Heart right ventricle (tissue), 16 donors: ENCODE results near the gene ANAPC10. TPM values are rescaled to one million over a fixed set of nuclear protein-coding genes. Genes with fewer than 3 reads are reported as not detected.

Experiments used
- ATAC-seq, 8 donors: fragments of 200-7000 bp; cut with Tn5 transposase; one replicate each; pipeline ENCODE4 v1.9.1; 2020; ENCODE audit warnings: mild to moderate bottlenecking in 8 of 8, moderate library complexity in 8 of 8, moderate number of reproducible peaks in 1 of 8
- DNase-seq, 2 donors: peaks; one replicate each; pipeline ENCODE4 v3.0.0-alpha.2; 2020
- H3K27ac ChIP-seq, 10 donors: fragments of 200-600 bp; sonication (generic) in 2 of 10; one replicate each; pipeline versions ENCODE4 v1.5.0 to v1.8.0; 2020 to 2022; ENCODE audit warnings: mild to moderate bottlenecking in 3 of 10
- H3K27me3 ChIP-seq, 7 donors: fragments of 200-600 bp; one replicate each; pipeline ENCODE4 v1.8.0; 2021 to 2022; ENCODE audit warnings: mild to moderate bottlenecking in 2 of 7
- H3K36me3 ChIP-seq, 9 donors: fragments of 200-600 bp; sonication (generic) in 1 of 9; one replicate each; pipeline versions ENCODE4 v1.5.0 to v1.8.0; 2020 to 2022; ENCODE audit warnings: mild to moderate bottlenecking in 2 of 9
- H3K4me1 ChIP-seq, 9 donors: fragments of 200-600 bp; sonication (generic) in 1 of 9; one replicate each; pipeline versions ENCODE4 v1.5.0 to v1.8.0; 2020 to 2022; ENCODE audit warnings: mild to moderate bottlenecking in 4 of 9
- H3K4me3 ChIP-seq, 10 donors: fragments of 200-600 bp; sonication (generic) in 2 of 10; one replicate each; pipeline versions ENCODE4 v1.5.0 to v1.8.0; 2020 to 2022; ENCODE audit warnings: mild to moderate bottlenecking in 7 of 10, moderate library complexity in 2 of 10
- H3K9me3 ChIP-seq, 11 donors: fragments of 200-600 bp in 10 of 11; sonication (generic) in 2 of 11; one replicate each; pipeline versions ENCODE4 v1.5.0 to v1.8.0; 2013 to 2022; ENCODE audit warnings: mild to moderate bottlenecking in 2 of 11, control low read depth in 1 of 11, moderate library complexity in 1 of 11
- CTCF ChIP-seq, 9 donors: fragments of 200-600 bp; sonication (generic) in 2 of 9; IDR thresholded peaks; one replicate each; pipeline versions ENCODE4 v1.5.0 to v1.8.0; 2021 to 2022; ENCODE audit warnings: antibody characterized with exemption in 9 of 9, mild to moderate bottlenecking in 5 of 9, moderate library complexity in 1 of 9
- WGBS, 2 donors: extraction: QIAGEN DNeasy Blood & Tissue Kit; methylation state at CpG; one replicate each; pipeline ENCODE4 v1.1.7; 2013; ENCODE audit warnings: inconsistent platforms in 1 of 2; 5-methylcytosine and 5-hydroxymethylcytosine counted together
- intact Hi-C, 10 donors: fragments of 100-400 bp; cut with DNase I; formaldehyde crosslinking; loops; one replicate each; pipeline versions ENCODE4 v1.11.1 to v1.14.2; 2022
- polyA plus RNA-seq, 2 donors: library from polyadenylated mRNA; stranded (reverse); fragments of 200-250 nt; gene quantifications; one replicate each; pipeline ENCODE4 v1.2.3, GENCODE V29; 2013
- total RNA-seq, 10 donors: library from RNA; stranded (reverse); fragmentation: NEBNext Ultra II Directional in 3 of 10; extraction: Animal tissue kit (Norgen Biotek cat#: 25700) in 3 of 10; gene quantifications; one replicate each; pipeline versions ENCODE4 v1.2.1 to v1.2.4, GENCODE V29; 2021 to 2023
- donor health status: Arrhythmogenic right ventricular cardiomyopathy.
- donor health status: ischemic (EF 13 %, LVEDD 7.1; RV severe dilation, severe dysfunction).
- donor health status: healthy with polysubstance abuse.
- donor health status: DM: no; HTN: yes; CAD: no.
- donor health status: DM: no; HTN: no; CAD: no.
- donor health status: ischemic (EF 25% LVEDD 6.9; RV normal size, moderate dysfunction).
- donor health status: ischemic (EF 25% LVEDD 5.7; RV mildly dilated, moderate dysfunction).
- donor health status: healthy.
- donor health status: DM: yes; HTN: yes; CAD: no.
- donor health status: Ischemic cardiomyopathy.
- donor health status: ischemic (EF 35%, LVEDD 5.7; RV mildly dilated, moderate dysfunction).
- donor health status: nonischemic (EF 11% LVEDD 7.7; RV severe dilation, severe dysfunction).
- donor health status: DM: yes; HTN: yes; CAD: no.
- donor health status: PGD.
- donor health status: ischemic (EF 29% LVEDD 5.4; RV normal size, mild dysfunction).
- donor health status: nonischemic (EF 23%, LVEDD 6.1; RV moderate dilation, normal function).

ANAPC10 gene
- total and polyA plus RNA-seq, 12 donors = 10.3 to 23.0 (median 14.6) TPM

GRCh38 chr4:144968606-144969005, 129.4 kb downstream of the ANAPC10 start:
- H3K9me3 ChIP-seq = peaks cover 0 to 8% (median 0%) of the 10 kb centered on the region in 11 donors
- H3K27me3 ChIP-seq = no peaks in the 10 kb centered on the region
- H3K36me3 ChIP-seq = no peaks in the 10 kb centered on the region
- no peaks in the 10 kb centered on the region for H3K4me1 ChIP-seq
- no peak for TF ChIP-seq CTCF (IDR thresholded peaks at IDR 0.05)
- no peak overlapping the region for H3K27ac ChIP-seq
- intact Hi-C loops = no loop called here
- ATAC-seq (no peak), DNase-seq (no peak)
- WGBS, 2 donors = 91 to 93% methylated on average over 3 of the region's 3 CpGs
- H3K4me3 ChIP-seq = no peak overlapping the region

- intact Hi-C loops = no loop called here
Observed at GRCh38 chr4:144967161-144967560, 130.8 kb downstream of the ANAPC10 start.

GRCh38 chr4:144962300-144962699, 135.7 kb downstream of the ANAPC10 start:
- no peak overlapping the region for H3K27ac ChIP-seq
- no peaks in the 10 kb centered on the region for H3K4me1 ChIP-seq
- no peaks in the 10 kb centered on the region for H3K27me3 ChIP-seq
- ATAC-seq = no peak
- H3K4me3 ChIP-seq = no peak overlapping the region
- H3K36me3 ChIP-seq = no peaks in the 10 kb centered on the region
- intact Hi-C loops = no loop called here
- no peak for TF ChIP-seq CTCF (IDR thresholded peaks at IDR 0.05)
- H3K9me3 ChIP-seq = peaks cover 0 to 37% (median 0%) of the 10 kb centered on the region in 11 donors
- WGBS, 2 donors = 79 to 81% methylated on average over 4 of the region's 4 CpGs
- DNase-seq = no peak

More at GRCh38 chr4:144967161-144967560, 130.8 kb downstream of the ANAPC10 start:
- Histone ChIP-seq H3K36me3 (no peaks in the 10 kb centered on the region), H3K27me3 (no peaks in the 10 kb centered on the region), H3K27ac (no peak overlapping the region), H3K9me3 (peaks cover 0 to 8% (median 0%) of the 10 kb centered on the region in 11 donors), H3K4me3 (no peak overlapping the region), H3K4me1 (no peaks in the 10 kb centered on the region)
- DNase-seq (no peak), ATAC-seq (no peak)
- 94 to 96% methylated on average over 4 of the region's 4 CpGs for WGBS, 2 donors
- TF ChIP-seq CTCF (IDR thresholded peaks at IDR 0.05) = no peak

GRCh38 chr4:144955104-144955503, 142.9 kb downstream of the ANAPC10 start:
- H3K4me3 ChIP-seq = no peak overlapping the region
- ATAC-seq = no peak
- no peaks in the 10 kb centered on the region for H3K36me3 ChIP-seq
- WGBS, 2 donors = 76 to 82% methylated on average over 1 of the region's 1 CpG
- intact Hi-C loops = no loop called here
- TF ChIP-seq CTCF (IDR thresholded peaks at IDR 0.05) = no peak
- H3K27me3 ChIP-seq = no peaks in the 10 kb centered on the region
- H3K4me1 ChIP-seq = no peaks in the 10 kb centered on the region
- no peak for DNase-seq
- H3K9me3 ChIP-seq = peaks cover 0 to 77% (median 39%) of the 10 kb centered on the region in 11 donors
- no peak overlapping the region for H3K27ac ChIP-seq
